Panc1 (cell line): Measurements from ENCODE around the gene TNFSF4.

Experiments used
- CTCF ChIP-seq: fragments of 450-650 bp; IDR thresholded peaks from 2 replicates; pipeline ENCODE4 v1.5.1; 2017; ENCODE audit warnings: mild to moderate bottlenecking
- REST ChIP-seq, 2 experiments: IDR thresholded peaks; 2 replicates each; pipeline ENCODE4 v1.6.1; 2011 to 2012; ENCODE audit warnings: low read depth in 2 of 2, control low read depth in 1 of 2, low read length in 1 of 2, mild to moderate bottlenecking in 1 of 2, moderate library complexity in 1 of 2; ENCODE audit not compliant: insufficient read depth in 1 of 2

GRCh38 chr1:173163222-173163621 lies 43.9 kb downstream of the TNFSF4 start:
- no peak for TF ChIP-seq CTCF
- TF ChIP-seq REST (IDR thresholded peaks at IDR 0.05; ENCODE audit: insufficient read depth in 1 of 2, low read depth in 2 of 2, low read length in 1 of 2) = no peak
